ENCODE results near the gene BDH1.

DNA sequence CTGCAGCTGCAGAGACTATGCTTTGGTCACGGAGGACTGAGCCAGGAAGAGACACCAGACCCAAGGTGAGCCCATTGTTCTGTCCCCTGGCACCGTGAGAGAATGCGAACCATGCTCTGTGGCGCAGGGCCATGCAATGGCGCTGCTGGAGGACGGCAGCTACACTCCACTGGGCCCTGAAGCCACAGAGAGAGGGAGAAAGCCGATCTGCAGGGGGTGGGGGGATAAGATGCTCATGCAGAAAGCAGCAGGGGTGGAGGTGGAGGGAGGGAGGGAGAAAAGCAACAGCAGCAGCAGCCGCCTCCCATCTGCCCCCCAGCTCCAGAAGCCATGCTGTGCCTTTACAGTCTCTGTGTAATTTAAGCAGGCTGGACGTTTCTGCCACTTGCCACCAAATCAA is 5.3 kb downstream of the BDH1 start:
- TF ChIP-seq POLR2A (IDR thresholded peaks at IDR 0.05), result no peak
- no peak for TF ChIP-seq CTCF (IDR thresholded peaks at IDR 0.05)
